PC-3 (cell line): Measurements from ENCODE around the gene NES.

Experiments used
- EZH2 ChIP-seq: fragments of 300-600 bp; sonication (generic); IDR thresholded peaks from one replicate; pipeline ENCODE4 v1.6.1; 2017; ENCODE audit warnings: antibody characterized with exemption, mild to moderate bottlenecking, low read length; ENCODE audit not compliant: unreplicated experiment
- EZH2phosphoT487 ChIP-seq: fragments of 300-600 bp; sonication (generic); IDR thresholded peaks from 2 replicates; pipeline ENCODE4 v1.6.1; 2018; ENCODE audit warnings: mild to moderate bottlenecking, antibody characterized with exemption, low read length, borderline replicate concordance
- TF ChIP-seq, protein P1 (sequence below): fragments of 300-600 bp; sonication (generic); conservative IDR thresholded peaks from 2 replicates; pipeline ENCODE4 v1.5.1; 2017; ENCODE audit warnings: antibody characterized with exemption, low read depth, mild to moderate bottlenecking, low read length

DNA sequence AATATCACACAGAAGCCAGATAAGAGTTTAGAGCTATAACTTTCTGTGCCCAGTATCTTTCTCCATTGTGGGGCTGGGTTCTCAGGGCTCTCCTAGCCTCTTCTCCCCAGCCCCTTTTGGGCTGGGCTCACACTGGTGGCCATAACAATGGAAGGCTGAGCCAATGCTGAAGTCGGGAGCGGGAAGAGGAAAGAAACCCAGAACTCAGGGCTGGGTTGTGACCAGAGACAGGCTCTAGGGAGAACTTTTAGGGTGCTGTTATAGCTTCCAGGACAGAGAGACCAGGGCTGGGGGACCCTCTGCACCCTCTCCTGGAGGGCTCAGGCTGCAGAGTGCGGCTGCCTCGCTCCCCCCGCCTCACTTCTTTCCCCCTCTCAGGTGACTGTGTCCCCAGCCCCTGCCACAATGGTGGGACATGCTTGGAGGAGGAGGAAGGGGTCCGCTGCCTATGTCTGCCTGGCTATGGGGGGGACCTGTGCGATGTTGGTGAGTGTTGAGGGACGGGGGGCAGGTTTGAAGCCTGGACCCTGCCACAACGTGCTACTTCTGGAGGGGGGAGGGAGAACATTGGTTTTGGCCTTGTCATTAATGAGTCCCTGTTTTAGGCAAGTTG is 21.2 kb downstream of the NES start:
- TF ChIP-seq, protein P1, sequence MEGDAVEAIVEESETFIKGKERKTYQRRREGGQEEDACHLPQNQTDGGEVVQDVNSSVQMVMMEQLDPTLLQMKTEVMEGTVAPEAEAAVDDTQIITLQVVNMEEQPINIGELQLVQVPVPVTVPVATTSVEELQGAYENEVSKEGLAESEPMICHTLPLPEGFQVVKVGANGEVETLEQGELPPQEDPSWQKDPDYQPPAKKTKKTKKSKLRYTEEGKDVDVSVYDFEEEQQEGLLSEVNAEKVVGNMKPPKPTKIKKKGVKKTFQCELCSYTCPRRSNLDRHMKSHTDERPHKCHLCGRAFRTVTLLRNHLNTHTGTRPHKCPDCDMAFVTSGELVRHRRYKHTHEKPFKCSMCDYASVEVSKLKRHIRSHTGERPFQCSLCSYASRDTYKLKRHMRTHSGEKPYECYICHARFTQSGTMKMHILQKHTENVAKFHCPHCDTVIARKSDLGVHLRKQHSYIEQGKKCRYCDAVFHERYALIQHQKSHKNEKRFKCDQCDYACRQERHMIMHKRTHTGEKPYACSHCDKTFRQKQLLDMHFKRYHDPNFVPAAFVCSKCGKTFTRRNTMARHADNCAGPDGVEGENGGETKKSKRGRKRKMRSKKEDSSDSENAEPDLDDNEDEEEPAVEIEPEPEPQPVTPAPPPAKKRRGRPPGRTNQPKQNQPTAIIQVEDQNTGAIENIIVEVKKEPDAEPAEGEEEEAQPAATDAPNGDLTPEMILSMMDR = no peak
- no peak for TF ChIP-seq EZH2phosphoT487
- TF ChIP-seq EZH2 = no peak
